Activated T-helper 2 cell treated with anti-CD3 and anti-CD28 coated beads, Interferon-gamma antibody, Interleukin-2, Interleukin-4, amounts not matched to agents 10 μg/mL and 5 μg/mL and 100 μg/mL, durations not matched to agents 14 hours and 24 hours and 36 hours (primary cell): ENCODE results near the gene PARD3. TPM values are rescaled to one million over a fixed set of nuclear protein-coding genes. Genes with fewer than 3 reads are reported as not detected.
"Not testable (repeated sequence)": the region's sequence is repeated elsewhere in the genome, so short reads cannot be mapped to it uniquely, and the experiment has no call there.

ENCODE experiments used
- DNase-seq: peaks from one replicate; pipeline ENCODE4 v3.0.0; 2021; ENCODE audit warnings: low spot score
- H3K27ac Mint-ChIP-seq: one replicate; pipeline ENCODE4 v1.8.0; 2021; ENCODE audit warnings: mixed read lengths
- H3K27me3 Mint-ChIP-seq: one replicate; pipeline ENCODE4 v1.8.0; 2021; ENCODE audit warnings: low read depth, mixed read lengths
- H3K36me3 Mint-ChIP-seq: one replicate; pipeline ENCODE4 v1.8.0; 2021; ENCODE audit warnings: low read depth, mixed read lengths
- H3K4me1 Mint-ChIP-seq: one replicate; pipeline ENCODE4 v1.8.0; 2021; ENCODE audit warnings: low read depth, mixed read lengths
- H3K4me3 Mint-ChIP-seq: one replicate; pipeline ENCODE4 v1.8.0; 2021; ENCODE audit warnings: low read depth, mild to moderate bottlenecking, moderate library complexity, mixed read lengths
- H3K9me3 Mint-ChIP-seq: one replicate; pipeline ENCODE4 v1.8.0; 2021; ENCODE audit warnings: mixed read lengths
- intact Hi-C: fragments of 100-400 bp; cut with micrococcal nuclease; formaldehyde crosslinking; loops from one replicate; pipeline ENCODE4 v1.15.1; 2023
- total RNA-seq: library from RNA; stranded (reverse); gene quantifications from 2 replicates; pipeline ENCODE4 v1.2.3, GENCODE V29; 2022

The PARD3 gene
- total RNA-seq, 1 donor from 2014 or later: 1.4 TPM

GRCh38 chr10:34705563-34705962 lies 109.5 kb downstream of the PARD3 start:
- Mint-ChIP-seq H3K4me1 (peaks cover 5% of the 10 kb centered on the region), H3K27ac (no peak overlapping the region), H3K4me3 (no peak overlapping the region), H3K9me3 (no peaks in the 10 kb centered on the region), H3K36me3 (no peaks in the 10 kb centered on the region), H3K27me3 (peaks cover 8% of the 10 kb centered on the region)
- intact Hi-C loops: no loop called here
- DNase-seq: no peak

- no peak for DNase-seq
- H3K4me3 Mint-ChIP-seq: no peak overlapping the region
- no peaks in the 10 kb centered on the region for H3K36me3 Mint-ChIP-seq
- intact Hi-C loops: no loop called here
- H3K9me3 Mint-ChIP-seq: no peaks in the 10 kb centered on the region
- H3K27ac Mint-ChIP-seq: no peak overlapping the region
- H3K27me3 Mint-ChIP-seq: peaks cover 8% of the 10 kb centered on the region
- H3K4me1 Mint-ChIP-seq: peaks cover 5% of the 10 kb centered on the region
These were observed 110.4 kb downstream of the PARD3 start for GRCh38 chr10:34704526-34705184.

GRCh38 chr10:34702982-34703381 lies 112.1 kb downstream of the PARD3 start:
- intact Hi-C loops: no loop called here
- no peaks in the 10 kb centered on the region for H3K9me3 Mint-ChIP-seq
- DNase-seq: no peak
- H3K36me3 Mint-ChIP-seq: no peaks in the 10 kb centered on the region
- no peak overlapping the region for H3K4me3 Mint-ChIP-seq
- H3K27ac Mint-ChIP-seq: no peak overlapping the region
- H3K27me3 Mint-ChIP-seq: peaks cover 18% of the 10 kb centered on the region
- peaks cover 5% of the 10 kb centered on the region for H3K4me1 Mint-ChIP-seq

GRCh38 chr10:34702093-34702937 lies 112.8 kb downstream of the PARD3 start:
- DNase-seq: no peak
- no peaks in the 10 kb centered on the region for H3K36me3 Mint-ChIP-seq
- no peaks in the 10 kb centered on the region for H3K9me3 Mint-ChIP-seq
- H3K27me3 Mint-ChIP-seq: peaks cover 19% of the 10 kb centered on the region
- H3K4me1 Mint-ChIP-seq: peaks cover 7% of the 10 kb centered on the region
- no peak overlapping the region for H3K27ac Mint-ChIP-seq
- intact Hi-C loops: no loop called here
- H3K4me3 Mint-ChIP-seq: no peak overlapping the region

GRCh38 chr10:34701194-34701593 lies 113.9 kb downstream of the PARD3 start:
- Mint-ChIP-seq H3K9me3 (no peaks in the 10 kb centered on the region), H3K4me1 (peaks cover 10% of the 10 kb centered on the region), H3K27ac (no peak overlapping the region), H3K36me3 (no peaks in the 10 kb centered on the region), H3K27me3 (peaks cover 19% of the 10 kb centered on the region), H3K4me3 (no peak overlapping the region)
- intact Hi-C loops: no loop called here
- DNase-seq: no peak

- DNase-seq, H3K27ac Mint-ChIP-seq, H3K4me1 Mint-ChIP-seq, H3K36me3 Mint-ChIP-seq, intact Hi-C loops, H3K9me3 Mint-ChIP-seq, H3K4me3 Mint-ChIP-seq: not testable (repeated sequence)
- peaks cover 19% of the 10 kb centered on the region for H3K27me3 Mint-ChIP-seq
These were observed 114.3 kb downstream of the PARD3 start for GRCh38 chr10:34700752-34701151.

GRCh38 chr10:34699904-34700517 lies 115.1 kb downstream of the PARD3 start:
- DNase-seq: no peak
- Mint-ChIP-seq H3K4me1 (peaks cover 6% of the 10 kb centered on the region), H3K4me3 (no peak overlapping the region), H3K27ac (no peak overlapping the region), H3K27me3 (peaks cover 19% of the 10 kb centered on the region), H3K36me3 (no peaks in the 10 kb centered on the region), H3K9me3 (no peaks in the 10 kb centered on the region)
- intact Hi-C loops: no loop called here

- intact Hi-C loops: no loop called here
- no peak overlapping the region for H3K4me3 Mint-ChIP-seq
- peaks cover 6% of the 10 kb centered on the region for H3K4me1 Mint-ChIP-seq
- H3K9me3 Mint-ChIP-seq: no peaks in the 10 kb centered on the region
- H3K36me3 Mint-ChIP-seq: no peaks in the 10 kb centered on the region
- no peak overlapping the region for H3K27ac Mint-ChIP-seq
- H3K27me3 Mint-ChIP-seq: peaks cover 19% of the 10 kb centered on the region
- no peak for DNase-seq
These were observed 116.1 kb downstream of the PARD3 start for GRCh38 chr10:34698979-34699378.

GRCh38 chr10:34698248-34698831 lies 116.8 kb downstream of the PARD3 start:
- Mint-ChIP-seq H3K27me3 (peaks cover 18% of the 10 kb centered on the region), H3K27ac (no peak overlapping the region), H3K9me3 (no peaks in the 10 kb centered on the region), H3K4me1 (peaks cover 6% of the 10 kb centered on the region), H3K4me3 (no peak overlapping the region), H3K36me3 (no peaks in the 10 kb centered on the region)
- intact Hi-C loops: no loop called here
- DNase-seq: no peak

GRCh38 chr10:34697351-34698247 lies 117.5 kb downstream of the PARD3 start:
- H3K27ac Mint-ChIP-seq: no peak overlapping the region
- no peaks in the 10 kb centered on the region for H3K36me3 Mint-ChIP-seq
- no peaks in the 10 kb centered on the region for H3K9me3 Mint-ChIP-seq
- peaks cover 14% of the 10 kb centered on the region for H3K27me3 Mint-ChIP-seq
- intact Hi-C loops: no loop called here
- H3K4me1 Mint-ChIP-seq: peaks cover 6% of the 10 kb centered on the region
- H3K4me3 Mint-ChIP-seq: no peak overlapping the region
- no peak for DNase-seq

GRCh38 chr10:34696423-34696822 lies 118.7 kb downstream of the PARD3 start:
- Mint-ChIP-seq H3K4me3 (no peak overlapping the region), H3K36me3 (no peaks in the 10 kb centered on the region), H3K27me3 (peaks cover 13% of the 10 kb centered on the region), H3K9me3 (no peaks in the 10 kb centered on the region), H3K27ac (no peak overlapping the region), H3K4me1 (peaks cover 6% of the 10 kb centered on the region)
- DNase-seq: no peak
- intact Hi-C loops: no loop called here

GRCh38 chr10:34690383-34691049 lies 124.6 kb downstream of the PARD3 start:
- no peak overlapping the region for H3K27ac Mint-ChIP-seq
- no peak overlapping the region for H3K4me3 Mint-ChIP-seq
- H3K36me3 Mint-ChIP-seq: no peaks in the 10 kb centered on the region
- H3K27me3 Mint-ChIP-seq: peaks cover 4% of the 10 kb centered on the region
- intact Hi-C loops: no loop called here
- no peak for DNase-seq
- no peaks in the 10 kb centered on the region for H3K9me3 Mint-ChIP-seq
- no peaks in the 10 kb centered on the region for H3K4me1 Mint-ChIP-seq
